Liver (tissue), 3 donors: ENCODE results near the gene NTNG1.

Experiments
- EGR1 ChIP-seq, 2 donors: IDR thresholded peaks; 2 replicates each; pipeline ENCODE4 v1.6.1; 2016 to 2018; ENCODE audit warnings: antibody characterized with exemption in 2 of 2, low read depth in 2 of 2
- GABPA ChIP-seq, 2 donors: IDR thresholded peaks in 1 of 2; conservative IDR thresholded peaks in 1 of 2; 2 replicates each; pipeline ENCODE4 v1.6.1; 2016; ENCODE audit warnings: antibody characterized with exemption in 2 of 2, mild to moderate bottlenecking in 1 of 2, moderate library complexity in 1 of 2
- RAD21 ChIP-seq, 2 donors: IDR thresholded peaks; 2 replicates each; pipeline ENCODE4 v1.6.1; 2016; ENCODE audit warnings: antibody characterized with exemption in 2 of 2, mild to moderate bottlenecking in 2 of 2
- RXRA ChIP-seq, 2 donors: IDR thresholded peaks; 2 replicates each; pipeline ENCODE4 v1.6.1; 2017 to 2018; ENCODE audit warnings: antibody characterized with exemption in 2 of 2, mild to moderate bottlenecking in 1 of 2
- TF ChIP-seq, protein P1 (sequence below): fragments of 150-350 bp; IDR thresholded peaks from 2 replicates; pipeline ENCODE4 v1.5.1; 2017; ENCODE audit warnings: improper control_type of control experiment, low read depth, low read length; ENCODE audit not compliant: missing input control
- TF ChIP-seq, protein P2 (sequence below): IDR thresholded peaks from 2 replicates; pipeline ENCODE4 v1.6.1; 2016; ENCODE audit warnings: antibody characterized with exemption, mild to moderate bottlenecking
- donor health status: healthy.
- donor health status: healthy.

DNA sequence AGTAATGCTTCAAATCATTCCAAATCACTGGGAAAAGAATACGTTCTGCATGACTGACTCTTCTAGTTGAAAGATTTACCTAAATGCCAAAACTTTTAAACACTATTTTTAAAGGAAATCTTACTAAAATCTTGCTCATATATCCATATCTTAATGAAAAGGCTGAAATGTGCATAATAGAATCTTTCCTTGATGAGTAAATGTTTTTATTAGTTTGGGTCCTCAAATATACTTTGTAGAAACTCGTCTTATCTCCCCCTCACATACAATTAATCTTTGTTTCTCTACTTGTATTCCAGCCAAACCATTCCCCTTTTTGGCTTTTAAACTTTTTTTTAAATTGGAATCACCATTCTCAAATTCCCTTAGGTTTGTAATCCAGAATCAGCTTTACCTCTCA, 110.2 kb downstream of the NTNG1 start:
- TF ChIP-seq RAD21 (IDR thresholded peaks at IDR 0.05), result no peak
- TF ChIP-seq, protein P1, sequence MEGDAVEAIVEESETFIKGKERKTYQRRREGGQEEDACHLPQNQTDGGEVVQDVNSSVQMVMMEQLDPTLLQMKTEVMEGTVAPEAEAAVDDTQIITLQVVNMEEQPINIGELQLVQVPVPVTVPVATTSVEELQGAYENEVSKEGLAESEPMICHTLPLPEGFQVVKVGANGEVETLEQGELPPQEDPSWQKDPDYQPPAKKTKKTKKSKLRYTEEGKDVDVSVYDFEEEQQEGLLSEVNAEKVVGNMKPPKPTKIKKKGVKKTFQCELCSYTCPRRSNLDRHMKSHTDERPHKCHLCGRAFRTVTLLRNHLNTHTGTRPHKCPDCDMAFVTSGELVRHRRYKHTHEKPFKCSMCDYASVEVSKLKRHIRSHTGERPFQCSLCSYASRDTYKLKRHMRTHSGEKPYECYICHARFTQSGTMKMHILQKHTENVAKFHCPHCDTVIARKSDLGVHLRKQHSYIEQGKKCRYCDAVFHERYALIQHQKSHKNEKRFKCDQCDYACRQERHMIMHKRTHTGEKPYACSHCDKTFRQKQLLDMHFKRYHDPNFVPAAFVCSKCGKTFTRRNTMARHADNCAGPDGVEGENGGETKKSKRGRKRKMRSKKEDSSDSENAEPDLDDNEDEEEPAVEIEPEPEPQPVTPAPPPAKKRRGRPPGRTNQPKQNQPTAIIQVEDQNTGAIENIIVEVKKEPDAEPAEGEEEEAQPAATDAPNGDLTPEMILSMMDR, result no peak
- no peak for TF ChIP-seq EGR1 (IDR thresholded peaks at IDR 0.05; ENCODE audit: low read depth in 2 of 2)
- no peak for TF ChIP-seq GABPA (IDR thresholded peaks at IDR 0.05 in 1 of 2, conservative IDR thresholded peaks at IDR 0.05 in 1 of 2)
- TF ChIP-seq RXRA (IDR thresholded peaks at IDR 0.05), result no peak
- TF ChIP-seq, protein P2, sequence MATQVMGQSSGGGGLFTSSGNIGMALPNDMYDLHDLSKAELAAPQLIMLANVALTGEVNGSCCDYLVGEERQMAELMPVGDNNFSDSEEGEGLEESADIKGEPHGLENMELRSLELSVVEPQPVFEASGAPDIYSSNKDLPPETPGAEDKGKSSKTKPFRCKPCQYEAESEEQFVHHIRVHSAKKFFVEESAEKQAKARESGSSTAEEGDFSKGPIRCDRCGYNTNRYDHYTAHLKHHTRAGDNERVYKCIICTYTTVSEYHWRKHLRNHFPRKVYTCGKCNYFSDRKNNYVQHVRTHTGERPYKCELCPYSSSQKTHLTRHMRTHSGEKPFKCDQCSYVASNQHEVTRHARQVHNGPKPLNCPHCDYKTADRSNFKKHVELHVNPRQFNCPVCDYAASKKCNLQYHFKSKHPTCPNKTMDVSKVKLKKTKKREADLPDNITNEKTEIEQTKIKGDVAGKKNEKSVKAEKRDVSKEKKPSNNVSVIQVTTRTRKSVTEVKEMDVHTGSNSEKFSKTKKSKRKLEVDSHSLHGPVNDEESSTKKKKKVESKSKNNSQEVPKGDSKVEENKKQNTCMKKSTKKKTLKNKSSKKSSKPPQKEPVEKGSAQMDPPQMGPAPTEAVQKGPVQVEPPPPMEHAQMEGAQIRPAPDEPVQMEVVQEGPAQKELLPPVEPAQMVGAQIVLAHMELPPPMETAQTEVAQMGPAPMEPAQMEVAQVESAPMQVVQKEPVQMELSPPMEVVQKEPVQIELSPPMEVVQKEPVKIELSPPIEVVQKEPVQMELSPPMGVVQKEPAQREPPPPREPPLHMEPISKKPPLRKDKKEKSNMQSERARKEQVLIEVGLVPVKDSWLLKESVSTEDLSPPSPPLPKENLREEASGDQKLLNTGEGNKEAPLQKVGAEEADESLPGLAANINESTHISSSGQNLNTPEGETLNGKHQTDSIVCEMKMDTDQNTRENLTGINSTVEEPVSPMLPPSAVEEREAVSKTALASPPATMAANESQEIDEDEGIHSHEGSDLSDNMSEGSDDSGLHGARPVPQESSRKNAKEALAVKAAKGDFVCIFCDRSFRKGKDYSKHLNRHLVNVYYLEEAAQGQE, result no peak
